Activated naive CD8-positive, alpha-beta T cell treated with anti-CD3 and anti-CD28 coated beads, Interleukin-2, amount 50 U/mL, for 16 hours (primary cell): ENCODE data around the gene MIER2.
"Not testable (repeated sequence)": the region's sequence is repeated elsewhere in the genome, so short reads cannot be mapped to it uniquely, and the experiment has no call there.

ENCODE experiments used
- DNase-seq: peaks from one replicate; pipeline ENCODE4 v3.0.0-alpha.2; 2020; ENCODE audit warnings: low read depth, low spot score

MIER2 gene

DNA sequence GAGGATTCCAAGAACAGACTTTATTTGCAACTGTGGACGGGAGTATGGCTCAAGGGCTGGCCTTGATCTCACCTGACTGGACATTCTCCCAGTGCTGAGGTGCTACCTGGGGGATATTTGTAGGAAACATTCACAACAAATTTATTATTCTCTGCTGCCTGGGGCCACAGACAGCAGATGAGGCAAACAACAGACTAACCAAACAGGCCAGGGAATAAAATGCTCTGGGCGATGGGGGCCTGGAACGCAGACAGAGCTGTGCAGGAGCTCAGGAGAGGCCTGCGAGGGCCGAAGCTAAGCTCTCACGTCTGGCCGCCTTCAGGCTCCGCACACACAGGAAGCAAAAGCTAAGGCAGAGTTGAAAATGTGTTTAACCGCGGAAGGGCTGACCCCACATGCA is 61.2 kb downstream of the MIER2 start:
- no peak for DNase-seq

DNA sequence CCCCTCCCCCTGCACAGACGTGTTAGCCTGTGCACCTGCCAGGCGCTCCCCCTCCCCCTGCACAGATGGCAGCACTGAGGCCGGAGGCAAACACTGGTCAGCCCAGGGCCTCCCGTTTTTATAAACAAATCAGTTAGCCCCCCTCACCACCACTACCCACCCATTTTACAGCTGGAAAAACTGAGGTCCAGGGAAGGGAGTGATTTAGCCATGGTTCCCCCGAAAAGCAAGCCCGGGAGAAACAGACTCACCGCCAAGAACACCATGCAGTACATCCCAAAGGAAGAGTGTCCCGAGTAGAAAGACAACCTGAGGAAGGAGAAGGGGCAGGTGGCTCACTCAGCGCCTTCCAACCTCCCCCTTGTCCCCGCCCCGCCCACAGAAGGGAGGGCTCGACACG is 62.1 kb downstream of the MIER2 start:
- no peak for DNase-seq

DNA sequence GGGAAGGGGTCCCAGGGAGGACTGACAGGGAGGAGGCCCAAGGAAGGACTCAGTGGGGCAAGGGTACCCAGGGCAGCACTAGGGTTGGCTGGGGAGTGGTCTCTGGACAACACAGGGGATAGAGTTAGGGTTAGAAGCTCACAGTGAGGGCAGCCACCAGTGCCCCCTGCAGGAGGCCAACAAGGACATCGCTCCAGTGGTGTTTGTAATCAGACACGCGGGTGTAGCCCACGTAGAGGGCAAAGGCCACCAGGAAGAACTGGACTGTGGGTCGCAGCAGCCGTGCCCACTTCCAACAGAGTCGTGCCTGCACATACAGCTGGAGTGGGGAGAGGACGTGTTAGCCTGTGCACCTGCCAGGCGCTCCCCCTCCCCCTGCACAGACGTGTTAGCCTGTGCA is 62.6 kb downstream of the MIER2 start:
- DNase-seq, result no peak

DNA sequence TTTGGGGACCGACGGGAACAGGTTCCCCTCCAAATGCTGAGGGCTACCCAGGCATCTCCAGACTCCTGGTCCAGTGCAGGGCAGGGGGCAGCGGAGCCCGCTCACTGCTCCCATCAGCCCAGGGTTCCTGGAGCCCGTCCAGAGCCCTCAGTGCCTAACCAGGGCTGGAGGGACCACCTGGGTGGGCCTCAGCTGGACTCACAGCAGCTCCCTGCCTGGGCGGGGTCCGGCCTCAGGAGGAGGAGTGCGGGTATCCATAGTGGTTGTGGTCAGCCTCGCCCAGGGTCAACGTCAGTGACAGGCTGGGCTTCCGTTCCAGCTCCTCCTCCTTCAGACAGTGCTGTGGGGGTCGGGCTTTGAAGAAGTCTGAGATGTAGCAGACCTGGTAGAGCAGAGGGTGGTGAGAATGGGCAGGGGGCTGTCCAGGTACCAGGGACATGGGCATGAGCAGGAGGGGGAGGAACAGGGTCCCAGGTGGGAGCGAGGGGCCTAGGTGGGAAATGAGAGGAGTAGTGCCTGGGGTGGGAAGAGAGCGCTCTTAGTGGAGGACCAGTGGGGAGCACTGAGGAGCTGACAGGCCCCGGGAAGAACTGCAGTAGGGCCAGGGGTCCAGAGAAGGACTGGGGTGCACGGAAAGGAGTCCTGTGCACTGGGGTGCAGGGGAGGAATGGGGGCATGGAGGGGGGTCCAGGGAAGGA is 63.3 kb downstream of the MIER2 start:
- no peak for DNase-seq

DNA sequence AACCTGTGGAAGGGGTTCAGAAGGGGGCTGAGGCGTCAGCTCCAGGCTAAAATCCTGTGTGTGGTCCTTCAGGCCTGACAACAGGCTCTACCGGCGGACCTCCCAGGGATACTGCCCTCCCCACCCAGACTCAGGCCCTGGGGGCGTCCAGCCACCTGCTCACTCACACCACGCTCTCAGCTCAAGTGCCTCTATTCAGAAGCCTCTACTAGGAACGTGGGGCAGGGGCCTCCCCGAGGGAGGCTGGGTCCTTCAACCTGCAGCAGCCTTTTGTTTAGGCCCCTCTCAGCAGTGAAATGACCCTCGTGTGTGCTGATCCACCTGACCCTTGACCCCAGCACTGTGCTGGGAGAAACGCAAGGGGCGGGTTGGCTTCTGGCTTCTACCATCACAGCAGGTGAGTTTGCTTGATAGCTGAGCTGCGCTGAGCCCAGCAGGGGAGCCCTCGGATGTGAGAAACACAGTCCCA is 64.0 kb downstream of the MIER2 start:
- DNase-seq, result no peak

DNA sequence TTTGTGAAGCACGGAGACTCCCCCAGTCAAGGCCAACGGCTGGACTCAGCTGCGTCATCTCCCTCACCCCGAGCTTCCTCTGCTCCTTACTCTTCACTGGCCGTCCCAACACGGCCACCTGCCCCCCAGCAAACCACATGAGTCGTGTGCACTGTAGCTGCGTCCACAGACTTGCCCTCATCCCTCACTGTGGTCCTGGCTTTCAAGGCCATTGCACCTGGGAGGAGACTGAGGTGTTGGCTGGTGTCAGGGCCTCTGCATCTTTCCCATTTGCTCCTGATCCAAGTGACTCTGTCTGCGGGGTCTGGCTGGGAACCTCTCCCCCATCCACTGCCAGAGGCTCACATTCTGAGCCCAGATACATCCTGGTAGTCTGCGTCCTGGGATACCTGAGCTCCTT is 64.9 kb downstream of the MIER2 start:
- no peak for DNase-seq

DNA sequence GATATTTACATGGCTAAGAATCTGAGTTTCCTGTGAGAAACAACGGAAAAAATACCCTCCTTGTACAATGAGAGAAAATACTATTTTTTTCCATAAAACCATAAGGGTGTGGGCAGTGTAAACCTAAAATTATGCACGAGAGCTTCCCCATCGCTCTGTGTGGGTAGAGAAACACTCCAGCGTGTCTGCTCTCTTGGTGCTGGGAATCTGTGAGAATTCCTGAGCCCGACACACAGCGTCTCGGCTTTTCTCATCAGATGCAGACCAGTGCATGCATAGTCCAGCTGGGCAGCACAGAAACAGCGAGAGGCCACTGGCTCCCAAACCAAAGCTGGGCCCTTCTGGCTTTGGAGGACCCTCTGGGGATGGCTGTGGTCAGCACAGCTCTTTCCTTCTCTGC is 65.4 kb downstream of the MIER2 start:
- no peak for DNase-seq

DNA sequence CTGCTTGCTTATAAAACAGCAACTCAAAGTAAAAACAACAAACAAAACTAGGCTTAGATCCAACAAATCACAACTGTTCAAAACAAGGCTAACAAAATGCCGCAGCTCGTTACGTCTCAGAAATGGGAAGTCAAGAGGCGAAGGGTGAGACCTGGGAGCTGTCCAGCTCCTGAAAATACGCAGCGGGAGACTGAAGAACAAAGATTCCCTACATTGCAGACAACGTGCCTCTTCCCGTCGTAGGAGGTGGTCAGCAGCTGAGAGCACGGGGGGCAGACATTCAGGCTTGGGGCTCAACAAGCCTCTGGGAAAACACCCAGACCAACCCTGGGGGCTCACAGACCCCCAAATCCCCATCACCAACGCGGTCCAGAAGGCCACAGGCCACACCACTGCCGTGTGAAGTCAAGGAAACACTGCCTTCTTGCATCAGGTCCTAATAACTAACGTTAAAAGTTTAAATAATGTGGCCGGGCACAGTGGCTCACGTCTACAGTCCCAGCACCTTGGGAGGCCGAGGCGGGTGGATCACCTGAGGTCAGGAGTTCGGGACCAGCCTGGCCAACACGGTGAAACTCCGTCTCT is 66.9 kb downstream of the MIER2 start:
- no peak for DNase-seq

DNA sequence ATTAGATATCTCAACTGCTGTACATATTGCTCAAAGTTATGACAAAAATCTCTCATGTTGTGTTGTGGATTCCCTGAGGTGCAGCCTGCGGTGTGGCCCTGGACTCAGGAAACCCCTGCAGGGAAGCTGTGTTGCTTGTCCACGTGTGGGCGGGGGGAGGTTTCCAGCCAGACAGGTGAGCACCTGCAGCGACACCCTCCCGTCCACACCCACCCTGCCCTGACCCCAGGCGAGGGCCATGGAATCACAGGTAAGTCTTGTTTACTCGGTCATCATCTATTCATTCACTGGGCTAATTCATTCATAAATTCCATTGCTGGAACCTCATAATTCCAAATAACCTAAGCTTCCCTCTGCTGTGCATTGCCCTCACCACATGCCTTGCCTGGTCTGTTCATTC is 67.5 kb downstream of the MIER2 start:
- DNase-seq, result no peak

DNA sequence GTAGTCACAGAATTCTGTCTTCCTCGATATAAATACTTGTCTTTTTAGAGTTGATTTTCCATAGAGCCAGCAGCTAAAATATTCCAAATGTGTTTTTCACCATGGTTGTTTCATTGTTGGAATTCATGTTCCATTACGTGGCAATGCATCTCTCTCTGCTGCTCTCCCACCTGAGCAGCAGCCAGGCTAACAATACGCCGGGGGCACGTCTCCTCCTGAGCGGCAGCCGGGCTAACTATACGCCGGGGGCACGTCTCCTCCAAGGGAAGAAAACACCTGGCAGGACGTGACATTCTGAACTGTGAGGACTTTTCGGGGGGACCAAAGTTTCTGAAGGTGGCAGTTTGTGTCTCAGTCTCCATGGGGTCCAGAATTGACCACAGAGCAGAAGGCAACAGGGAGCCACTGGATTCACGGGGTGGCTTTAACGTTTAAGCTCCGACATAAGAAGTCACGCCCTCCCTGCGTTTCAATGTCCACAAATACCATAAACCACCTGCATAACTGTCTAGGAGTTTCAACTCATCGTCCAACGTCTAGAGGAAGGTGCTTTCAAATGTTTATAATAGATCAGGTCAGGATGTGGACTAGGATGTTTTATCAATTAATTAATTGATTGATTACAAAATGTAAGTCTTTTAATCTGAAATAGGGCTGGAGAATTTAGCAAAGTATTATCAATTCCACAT is 68.5 kb downstream of the MIER2 start:
- no peak for DNase-seq

DNA sequence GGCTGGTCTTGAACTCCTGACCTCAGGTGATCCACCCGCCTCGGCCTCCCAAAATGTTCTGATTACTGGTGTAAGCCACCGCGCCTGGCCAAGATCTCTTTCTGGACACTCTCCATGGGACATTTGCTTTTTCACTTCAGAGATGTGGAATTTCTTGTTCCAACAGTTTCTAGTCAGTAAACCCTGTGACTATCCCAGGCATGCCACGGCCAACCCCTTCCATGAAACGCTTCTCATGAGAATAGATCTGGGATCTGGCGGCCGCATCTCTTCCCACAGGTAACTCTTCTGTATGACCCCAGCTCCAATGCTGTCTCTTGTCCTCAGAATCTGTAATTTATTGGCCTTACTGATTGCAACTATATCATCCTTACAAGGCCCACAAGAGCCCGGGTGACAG is 69.6 kb downstream of the MIER2 start:
- no peak for DNase-seq

DNA sequence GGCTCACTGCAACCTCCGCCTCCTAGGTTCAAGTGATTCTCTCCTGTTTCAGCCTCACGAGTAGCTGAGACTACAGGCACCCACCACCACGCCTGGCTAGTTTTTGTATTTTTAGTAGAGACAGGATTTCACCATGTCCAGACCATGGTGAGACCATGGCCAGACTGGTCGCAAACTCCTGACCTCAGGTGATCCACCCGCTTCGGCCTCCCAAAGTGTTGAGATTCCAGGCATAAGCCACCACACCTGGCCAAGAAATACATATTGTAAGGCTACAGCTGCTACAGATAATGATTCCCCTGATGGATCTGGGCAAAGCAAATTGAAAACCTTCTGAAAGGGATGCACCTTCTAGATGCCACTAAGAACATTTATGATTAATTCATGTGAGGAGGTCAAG is 71.2 kb downstream of the MIER2 start:
- DNase-seq, result no peak

DNA sequence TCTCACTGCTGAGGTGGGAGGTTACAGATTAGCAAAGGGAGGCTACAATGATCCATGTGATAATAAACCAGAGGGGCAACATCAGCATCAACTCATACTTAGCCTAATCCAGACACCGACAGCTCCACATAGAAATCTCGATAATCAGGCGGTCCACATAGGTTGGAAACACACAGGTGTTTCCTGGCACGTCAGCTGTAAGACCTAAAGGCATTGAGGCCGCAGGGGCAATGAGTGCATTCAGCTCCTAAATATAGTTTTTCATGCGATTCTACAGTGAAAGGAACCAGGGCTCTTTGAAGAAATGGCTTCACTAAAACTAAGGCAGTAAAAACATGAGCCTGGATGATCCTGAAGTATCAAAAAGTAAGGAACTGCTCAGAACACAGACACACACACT is 72.7 kb downstream of the MIER2 start:
- DNase-seq, result no peak

DNA sequence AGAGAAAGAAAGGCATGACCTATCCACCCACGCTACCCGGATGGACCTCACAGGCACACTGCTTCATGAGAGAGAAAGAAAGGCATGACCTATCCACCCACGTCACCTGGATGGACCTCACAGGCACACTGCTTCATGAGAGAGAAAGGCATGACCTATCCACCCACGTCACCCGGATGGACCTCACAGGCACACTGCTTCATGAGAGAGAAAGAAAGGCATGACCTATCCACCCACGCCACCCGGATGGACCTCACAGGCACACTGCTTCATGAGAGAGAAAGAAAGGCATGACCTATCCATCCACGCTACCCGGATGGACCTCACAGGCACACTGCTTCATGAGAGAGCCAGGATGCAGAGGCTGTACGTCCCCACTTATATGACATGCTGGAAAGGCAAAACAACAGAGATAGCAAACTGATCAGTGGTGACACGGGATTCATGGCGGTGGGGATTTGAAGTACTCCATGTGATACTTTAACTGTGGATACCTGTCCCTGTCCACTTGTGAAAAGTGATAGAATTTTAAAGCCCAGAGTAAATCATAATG is 73.8 kb downstream of the MIER2 start:
- not testable (repeated sequence) for DNase-seq

DNA sequence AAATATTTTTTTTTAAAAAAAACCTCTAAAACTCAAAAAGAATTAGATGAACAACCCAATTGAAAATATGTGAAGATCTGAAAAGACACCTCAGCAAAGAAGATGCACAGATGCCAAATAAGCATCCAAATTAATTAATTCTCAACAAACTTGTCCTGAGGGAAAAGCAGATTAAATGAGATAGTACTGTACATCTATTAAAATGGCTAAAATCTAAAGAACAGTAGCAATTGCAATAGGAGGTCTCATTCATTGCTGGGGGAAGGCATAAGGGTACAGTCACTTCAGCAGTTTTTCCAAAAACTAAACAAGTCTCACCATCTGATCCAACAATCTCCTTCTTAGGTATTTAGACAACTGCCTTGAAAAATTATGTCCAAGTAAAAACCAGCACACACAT is 75.4 kb downstream of the MIER2 start:
- no peak for DNase-seq

DNA sequence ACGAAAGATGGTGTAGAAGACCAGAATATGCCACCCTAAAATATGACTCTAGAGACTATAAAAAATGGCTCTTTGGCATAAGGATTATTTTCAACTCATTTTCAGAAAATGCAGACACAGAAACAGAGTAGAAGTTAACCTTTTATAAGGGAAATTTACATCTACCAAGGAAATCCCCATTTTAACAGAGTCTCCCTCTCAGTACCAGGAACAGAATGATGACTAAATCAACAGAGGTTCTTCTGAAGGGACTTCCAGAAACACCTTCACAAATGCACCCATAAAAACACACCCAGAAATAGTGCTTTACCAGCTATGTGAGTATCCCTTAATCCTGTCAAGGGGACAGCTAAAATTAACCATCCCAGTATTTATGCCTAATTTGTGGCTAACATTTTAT is 82.5 kb downstream of the MIER2 start:
- DNase-seq, result no peak

DNA sequence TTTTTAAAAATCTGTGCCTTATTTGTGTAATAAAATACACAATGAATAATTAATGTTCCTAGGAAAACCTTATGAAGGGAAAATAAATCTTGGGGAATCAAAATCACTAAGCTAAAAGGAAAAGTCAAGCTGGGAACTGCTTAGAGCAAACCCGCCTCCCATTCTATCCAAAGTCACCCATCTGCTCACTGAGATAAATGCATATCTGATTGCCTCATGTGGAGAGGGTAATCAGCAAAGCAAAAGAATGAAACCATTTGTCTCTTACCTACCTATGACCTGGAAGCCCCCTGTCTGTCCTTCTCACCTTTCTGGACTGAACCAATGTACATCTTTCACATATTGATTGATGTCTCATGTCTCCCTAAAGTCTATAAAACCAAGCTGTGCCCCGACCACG is 87.8 kb downstream of the MIER2 start:
- DNase-seq, result not testable (repeated sequence)
